Stimulated activated CD4-positive, alpha-beta T cell treated with anti-CD3 and anti-CD28 coated beads, Interleukin-12 subunit alpha, Interleukin-12 subunit beta, amount 100 ng/mL, for 24 hours (primary cell): ENCODE data around the gene CLHC1.
"Not testable (repeated sequence)": the region's sequence is repeated elsewhere in the genome, so short reads cannot be mapped to it uniquely, and the experiment has no call there.

Experiments
- DNase-seq, 2 experiments: peaks; one replicate each; pipeline ENCODE4 v3.0.0-alpha.2; 2020; ENCODE audit warnings: low read depth in 2 of 2

The CLHC1 gene

DNA sequence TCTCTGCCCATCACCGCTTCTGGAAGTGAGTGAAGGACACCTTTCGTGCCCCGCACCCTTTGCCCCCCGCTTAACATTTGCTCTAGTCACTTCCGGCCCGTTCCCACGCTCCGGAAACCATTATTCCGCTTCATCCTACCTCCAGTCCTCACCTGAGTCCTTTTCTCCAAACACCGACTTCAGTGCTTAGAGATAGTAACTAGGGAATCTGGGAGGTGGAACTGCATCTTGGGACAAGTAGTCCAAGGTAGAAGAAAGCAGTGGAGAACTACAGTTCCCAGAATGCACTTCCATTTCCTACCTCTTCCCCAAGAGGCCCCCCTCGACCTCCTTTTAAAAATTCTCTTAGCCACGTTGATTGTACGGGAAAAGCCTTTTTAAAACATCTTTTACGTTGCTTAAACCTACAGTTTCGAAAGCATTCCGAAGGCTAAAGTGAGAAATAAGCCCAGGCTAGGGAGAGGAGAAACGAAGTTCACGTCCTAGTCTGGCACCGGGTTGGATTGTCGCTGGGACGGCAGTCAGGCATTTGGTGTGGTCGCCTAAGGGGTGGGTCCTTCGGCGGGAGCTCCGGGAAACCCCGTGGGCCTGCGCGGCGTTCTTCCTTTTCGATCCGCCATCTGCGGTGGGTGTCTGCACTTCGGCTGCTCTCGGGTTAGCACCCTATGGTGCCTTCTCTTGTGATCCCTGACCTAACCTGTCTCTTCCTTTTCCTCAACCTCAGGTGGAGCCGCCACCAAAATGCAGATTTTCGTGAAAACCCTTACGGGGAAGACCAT lies at the start of gene CLHC1, which contains the start of gene RPS27A:
CLHC1 (minus strand) TSS at position 210 of the 779 bp plus-strand sequence. CDS start 9,882 bp downstream, outside the sequence.
RPS27A (plus strand) TSS at position 605 of the 779 bp plus-strand sequence; CDS start at position 742, 137 bp downstream.
- peak; percentile 85 to 96 for DNase-seq

DNA sequence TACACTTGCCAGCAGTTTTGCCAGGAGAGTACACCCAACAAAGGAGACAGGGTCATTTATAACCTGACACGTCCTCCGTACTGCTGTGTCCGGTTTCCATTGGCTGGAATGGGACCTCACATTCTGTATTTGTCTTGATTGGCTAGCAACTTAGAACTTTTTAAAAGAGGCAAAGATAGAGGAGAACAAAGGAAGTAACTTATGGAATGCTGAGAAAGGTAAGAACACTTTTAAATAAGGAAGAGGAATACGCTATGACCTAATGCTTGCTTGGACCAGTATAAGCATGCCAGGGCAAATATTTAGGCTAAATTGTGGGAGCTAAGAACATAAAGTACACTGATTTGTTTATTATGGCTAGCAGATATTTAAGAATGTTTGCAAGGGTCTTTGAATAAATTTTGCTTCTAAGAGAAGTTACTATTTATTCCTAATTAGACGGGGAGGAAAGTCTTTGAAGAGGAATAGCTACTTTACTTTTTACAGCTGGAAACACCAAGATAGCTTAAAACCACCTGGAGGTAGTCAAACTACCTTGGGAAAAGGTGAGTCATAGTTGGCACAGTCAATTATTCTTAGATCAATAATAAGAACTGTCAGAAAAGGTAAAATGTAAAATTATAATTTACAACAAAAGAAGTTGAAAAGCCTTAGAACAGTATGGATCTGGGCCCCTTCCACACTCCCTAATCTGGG lies 48.9 kb upstream of the CLHC1 start:
- DNase-seq: not testable (repeated sequence)

DNA sequence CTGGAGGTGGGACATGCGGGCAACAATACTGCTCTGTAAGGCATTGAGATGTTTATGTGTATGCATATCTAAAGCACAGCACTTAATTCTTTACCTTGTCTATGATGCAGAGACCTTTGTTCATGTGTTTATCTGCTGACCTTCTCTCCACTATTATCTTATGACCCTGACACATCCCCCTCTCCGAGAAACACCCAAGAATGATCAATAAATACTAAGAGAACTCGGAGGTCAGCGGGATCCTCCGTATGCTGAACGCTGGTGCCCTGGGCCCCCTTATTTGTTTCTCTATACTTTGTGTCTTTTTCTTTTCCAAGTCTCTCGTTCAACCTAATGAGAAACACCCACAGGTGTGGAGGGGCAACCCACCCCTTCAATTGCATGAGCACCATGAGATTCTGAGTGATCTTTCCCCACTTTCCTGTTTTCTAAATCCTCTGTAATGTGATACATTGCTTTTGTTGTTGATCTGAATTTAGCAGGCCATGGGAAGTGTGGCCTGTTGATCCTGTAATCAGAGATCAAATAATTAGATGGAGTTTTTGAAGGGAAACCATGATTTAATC lies 47.8 kb upstream of the CLHC1 start:
- not testable (repeated sequence) for DNase-seq

DNA sequence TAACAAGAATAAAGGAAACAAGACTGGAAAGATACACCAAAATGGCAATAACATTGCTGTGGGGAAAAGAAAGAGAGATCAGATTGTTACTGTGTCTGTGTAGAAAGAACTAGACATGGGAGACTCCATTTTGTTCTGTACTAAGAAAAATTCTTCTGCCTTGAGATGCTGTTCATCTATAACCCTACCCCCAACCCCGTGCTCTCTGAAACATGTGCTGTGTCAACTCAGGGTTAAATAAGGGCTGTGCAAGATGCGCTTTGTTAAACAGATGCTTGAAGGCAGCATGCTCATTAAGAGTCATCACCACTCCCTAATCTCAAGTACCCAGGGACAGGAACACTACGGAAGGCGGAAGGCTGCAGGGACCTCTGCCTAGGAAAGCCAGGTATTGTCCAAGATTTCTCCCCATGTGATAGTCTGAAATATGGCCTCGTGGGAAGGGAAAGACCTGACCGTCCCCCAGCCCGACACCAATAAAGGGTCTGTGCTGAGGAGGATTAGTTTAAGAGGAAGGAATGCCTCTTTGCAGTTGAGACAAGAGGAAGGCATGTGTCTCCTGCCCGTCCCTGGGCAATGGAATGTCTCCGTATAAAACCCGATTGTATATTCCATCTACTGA lies 47.2 kb upstream of the CLHC1 start:
- not testable (repeated sequence) for DNase-seq

DNA sequence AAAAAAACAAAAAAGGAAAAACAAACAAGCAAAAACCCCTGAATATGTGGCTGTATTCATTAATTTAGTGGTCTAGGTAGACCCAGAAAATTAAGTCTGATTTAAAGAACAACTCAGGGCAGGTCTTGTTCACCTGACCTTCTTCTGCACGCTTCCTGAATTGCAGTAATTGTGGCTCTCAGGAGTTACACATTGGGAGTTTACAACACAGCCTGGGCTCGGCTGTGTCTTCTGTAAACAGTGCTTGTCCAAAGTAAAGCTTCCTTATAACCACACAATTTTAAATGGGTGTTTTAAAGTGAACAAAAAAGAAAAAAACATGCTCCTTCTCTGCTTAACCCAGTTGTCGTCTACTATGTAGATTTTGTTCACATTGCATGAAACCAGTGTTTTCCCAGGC lies 45.2 kb upstream of the CLHC1 start:
- no peak for DNase-seq

DNA sequence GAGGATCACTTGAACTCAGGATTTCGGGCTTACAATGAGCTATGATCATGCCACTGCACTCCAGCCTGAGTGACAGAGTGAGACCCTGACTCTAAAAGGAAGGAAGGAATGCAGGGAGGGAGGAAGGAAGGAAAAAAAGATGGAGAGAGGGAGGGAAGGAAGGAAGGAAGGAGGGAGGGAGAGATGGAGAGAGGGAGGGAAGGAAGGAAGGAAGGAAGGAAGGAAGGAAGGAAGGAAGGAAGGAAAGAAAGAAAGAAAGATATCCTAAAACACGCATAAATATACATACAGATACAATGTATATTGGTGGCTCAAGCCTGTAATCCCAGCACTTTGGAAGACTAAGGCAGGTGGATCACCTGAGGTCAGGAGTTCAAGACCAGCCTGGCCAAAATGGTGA lies 42.3 kb upstream of the CLHC1 start:
- DNase-seq: not testable (repeated sequence)

DNA sequence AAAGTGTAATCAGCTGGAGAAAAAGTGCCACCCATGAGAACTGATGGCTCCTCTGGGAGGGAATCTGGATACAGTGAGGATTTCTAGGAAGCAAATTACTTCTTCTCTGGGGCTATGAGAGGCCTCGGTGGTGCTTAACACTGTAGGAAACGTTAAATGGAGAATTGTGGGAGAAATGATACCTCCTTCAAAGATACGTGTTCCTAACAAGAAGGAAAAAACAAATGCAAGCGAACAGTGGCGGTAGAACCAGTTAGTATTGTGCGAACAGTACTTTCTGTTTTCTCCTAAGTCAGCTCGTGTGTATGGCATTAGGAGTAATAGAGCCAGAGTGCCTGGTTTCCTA lies 37.5 kb upstream of the CLHC1 start:
- no peak for DNase-seq

DNA sequence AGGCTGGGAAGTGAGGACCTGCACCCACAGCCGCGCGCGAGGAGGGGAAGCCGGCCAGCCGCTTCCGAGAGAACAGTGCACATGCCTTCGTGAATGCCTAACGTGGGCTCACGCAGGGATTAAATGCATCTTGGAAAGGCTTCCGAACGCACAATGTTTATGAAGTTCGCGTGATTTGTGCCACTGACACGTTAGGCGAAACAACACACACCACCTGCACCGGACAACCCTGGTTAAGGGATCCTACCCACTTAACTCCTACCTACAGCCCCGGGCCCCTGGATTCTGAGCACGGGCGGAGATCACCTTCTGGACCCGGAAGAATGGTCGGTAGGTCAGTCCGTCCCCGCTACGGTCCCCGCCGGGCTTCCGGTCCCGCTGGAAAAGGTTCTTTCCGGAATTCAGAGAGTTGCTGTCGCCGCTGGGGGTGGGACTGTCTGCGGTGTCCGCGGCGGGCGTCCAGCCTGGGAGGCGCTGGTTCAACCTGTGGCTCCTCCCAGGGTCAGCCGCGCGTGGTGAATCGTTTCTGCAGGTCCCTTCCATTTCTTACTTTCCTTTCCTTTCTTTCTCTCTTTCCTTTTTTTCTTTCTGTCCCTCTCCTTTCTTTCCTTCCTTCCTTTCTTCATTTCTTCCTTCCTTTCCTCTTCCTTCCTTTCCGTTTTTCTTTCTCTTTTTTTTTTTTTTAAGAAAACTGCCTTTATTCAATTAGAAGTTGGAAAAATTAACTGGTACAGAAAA lies 37.0 kb upstream of the CLHC1 start, which contains the start of gene MTIF2:
MTIF2 (minus strand) TSS at position 325 of the 738 bp plus-strand sequence. CDS start 5,373 bp downstream, outside the sequence.
- peak; percentile 84 to 92 for DNase-seq

DNA sequence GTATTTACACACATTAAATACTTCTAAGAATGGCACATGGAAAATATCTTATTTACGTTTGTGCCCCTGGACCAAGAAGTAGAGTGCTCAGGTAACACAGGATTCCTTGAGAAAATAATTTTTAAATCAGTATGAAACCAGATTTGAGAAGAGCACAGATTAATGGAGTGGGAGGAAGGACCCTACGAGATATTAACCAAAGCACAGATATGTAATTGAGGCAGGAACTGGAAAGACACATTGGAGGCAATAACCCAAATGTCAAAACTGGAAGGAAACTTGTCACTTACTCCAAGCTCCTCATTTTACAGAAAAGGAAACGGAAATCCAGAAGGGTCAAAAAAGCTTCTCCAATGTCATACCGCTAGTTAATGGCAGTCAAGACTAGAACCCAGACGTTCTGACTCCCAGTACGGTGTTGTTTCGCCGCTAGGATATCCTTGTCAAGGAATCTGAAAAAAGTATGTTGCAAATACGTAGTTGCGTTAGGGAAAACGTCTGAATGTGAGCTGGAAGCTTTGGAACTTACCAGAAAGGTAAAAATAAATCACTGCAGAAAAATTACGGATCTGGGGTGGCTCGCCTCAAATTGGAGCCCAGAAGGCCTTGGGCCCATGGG lies 36.3 kb upstream of the CLHC1 start:
- DNase-seq: no peak

DNA sequence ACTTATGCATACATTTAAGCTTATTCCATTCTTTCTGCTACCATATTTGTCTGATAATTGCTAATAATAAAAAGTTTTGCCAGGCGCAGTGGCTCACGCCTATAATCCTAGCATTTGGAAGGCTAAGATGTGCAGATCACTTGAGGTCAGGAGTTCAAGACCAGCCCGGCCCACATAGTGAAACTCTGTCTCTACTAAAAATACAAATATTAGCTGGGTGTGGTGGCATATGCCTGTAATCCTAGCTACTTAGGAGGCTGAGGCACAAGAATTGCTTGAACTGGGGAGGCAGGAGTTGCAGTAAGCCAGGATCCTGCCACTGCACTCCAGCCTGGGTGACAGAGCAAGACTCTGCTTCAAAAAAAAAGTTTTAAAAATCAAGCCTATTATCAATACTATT lies 27.5 kb upstream of the CLHC1 start:
- not testable (repeated sequence) for DNase-seq

DNA sequence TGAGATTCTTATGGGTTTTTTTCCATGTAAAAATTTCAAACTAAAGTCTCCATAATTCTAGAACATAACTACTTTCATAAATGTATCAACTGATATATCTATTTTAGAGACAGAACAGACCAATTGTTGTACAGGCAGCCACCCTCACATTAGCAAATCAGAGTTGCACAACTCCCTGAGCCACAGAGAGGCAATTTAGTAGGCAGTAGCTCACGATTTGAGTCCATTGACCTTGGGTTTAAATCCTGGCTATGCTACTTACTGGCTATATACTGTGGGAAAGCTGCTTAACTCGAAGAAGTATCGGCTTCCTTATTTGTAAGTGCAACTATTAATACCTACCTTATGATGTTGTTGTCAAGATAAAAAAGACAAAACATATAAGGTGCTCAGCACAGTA lies 20.7 kb upstream of the CLHC1 start:
- no peak for DNase-seq

DNA sequence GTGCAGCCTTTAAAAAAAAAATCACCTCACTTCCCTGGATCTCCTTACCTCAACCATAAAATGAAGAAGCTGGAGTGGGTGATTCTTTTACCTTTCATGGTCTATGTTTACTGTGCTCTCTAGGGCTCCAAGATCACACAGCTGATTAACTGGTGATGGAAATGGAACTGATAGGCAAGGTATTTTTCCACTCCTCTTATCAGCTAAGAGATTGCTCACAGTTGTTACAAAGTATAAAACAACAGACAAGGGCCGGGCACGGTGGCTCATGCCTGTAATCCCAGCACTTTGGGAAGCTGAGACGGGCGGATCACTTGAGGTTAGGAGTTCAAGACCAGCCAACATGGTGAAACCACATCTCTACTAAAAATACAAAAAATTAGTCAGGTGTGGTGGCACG lies 14.9 kb upstream of the CLHC1 start:
- DNase-seq: no peak

DNA sequence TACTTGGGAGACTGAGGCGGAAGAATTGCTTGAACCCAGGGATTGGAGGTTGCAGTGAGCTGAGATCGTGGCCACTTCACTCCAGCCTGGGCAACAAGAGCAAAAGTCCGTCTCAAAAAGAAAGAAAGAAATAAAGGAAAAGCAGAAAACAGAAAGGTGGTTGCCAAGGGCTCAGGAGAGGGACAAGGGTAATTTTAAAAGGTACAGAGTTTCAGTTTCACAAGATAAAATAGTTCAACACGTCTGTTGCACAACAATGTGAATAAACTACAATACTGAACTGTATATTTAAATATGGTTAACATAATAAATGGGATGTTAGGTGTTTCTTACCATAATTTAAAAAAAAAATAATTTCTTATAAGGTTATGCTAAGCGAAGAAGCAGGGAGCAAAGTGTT lies 13.3 kb upstream of the CLHC1 start:
- DNase-seq: no peak

DNA sequence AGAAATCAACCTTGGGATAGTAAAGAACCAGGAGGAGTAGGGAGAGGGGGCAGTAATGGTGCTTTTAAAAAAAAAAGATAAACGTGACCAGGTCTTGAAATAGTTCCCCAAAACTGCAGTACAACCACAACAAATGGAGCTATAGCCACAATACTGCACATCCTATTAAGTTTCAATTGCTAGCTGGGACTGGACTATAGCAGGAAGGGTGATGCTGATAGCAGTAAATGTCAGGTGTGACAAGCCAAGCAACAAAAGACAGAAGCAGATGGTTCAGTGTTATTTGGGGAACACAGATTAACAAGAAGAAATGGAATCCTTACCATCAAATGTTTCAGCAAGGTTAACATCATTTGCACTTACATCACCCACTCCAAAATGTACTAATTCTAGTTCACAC lies 10.5 kb upstream of the CLHC1 start:
- DNase-seq: no peak

DNA sequence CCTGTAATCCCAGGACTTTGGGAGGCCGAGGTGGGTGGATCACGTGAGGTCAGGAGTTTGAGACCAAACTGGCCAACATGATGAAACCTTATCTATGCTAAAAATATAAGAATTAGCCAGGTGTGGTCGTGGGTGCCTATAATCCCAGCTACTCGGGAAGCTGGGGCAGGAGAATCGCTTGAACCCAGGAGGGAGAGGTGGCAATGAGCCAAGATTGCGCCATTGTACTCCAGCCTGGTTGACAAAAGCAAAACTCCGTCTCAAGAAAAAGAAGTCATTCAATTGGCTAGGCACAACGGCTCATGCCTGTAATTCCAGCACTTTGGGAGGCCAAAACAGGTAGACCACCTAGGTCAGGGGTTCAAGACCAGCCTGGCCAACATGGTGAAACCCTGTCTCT lies 9.5 kb upstream of the CLHC1 start:
- DNase-seq: not testable (repeated sequence)

DNA sequence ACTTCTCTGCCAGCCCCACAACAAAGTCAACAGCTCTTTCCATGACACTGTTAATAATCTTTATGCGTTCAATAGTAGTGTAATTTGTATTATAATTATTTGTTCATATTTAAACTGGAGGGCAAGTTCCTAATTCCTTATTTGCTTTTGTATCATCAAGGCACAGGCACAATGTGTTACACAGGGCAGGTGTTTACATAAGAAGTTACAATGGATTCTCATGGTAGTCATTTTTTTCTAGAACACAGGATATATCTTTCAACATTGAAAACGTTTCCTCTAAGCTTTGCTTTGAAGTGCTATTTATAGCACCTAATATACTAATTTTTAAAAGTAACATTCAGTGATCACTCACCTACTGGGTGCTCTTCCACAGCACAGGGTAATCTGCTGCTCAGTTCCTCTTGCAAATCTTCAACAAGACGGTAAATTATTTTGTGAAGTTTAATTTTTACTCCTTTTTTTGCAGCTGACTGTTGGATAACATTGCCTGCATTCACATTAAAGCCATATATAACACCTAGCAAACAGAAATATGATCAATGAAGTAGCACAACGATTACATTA lies 7.6 kb upstream of the CLHC1 start:
- no peak for DNase-seq

DNA sequence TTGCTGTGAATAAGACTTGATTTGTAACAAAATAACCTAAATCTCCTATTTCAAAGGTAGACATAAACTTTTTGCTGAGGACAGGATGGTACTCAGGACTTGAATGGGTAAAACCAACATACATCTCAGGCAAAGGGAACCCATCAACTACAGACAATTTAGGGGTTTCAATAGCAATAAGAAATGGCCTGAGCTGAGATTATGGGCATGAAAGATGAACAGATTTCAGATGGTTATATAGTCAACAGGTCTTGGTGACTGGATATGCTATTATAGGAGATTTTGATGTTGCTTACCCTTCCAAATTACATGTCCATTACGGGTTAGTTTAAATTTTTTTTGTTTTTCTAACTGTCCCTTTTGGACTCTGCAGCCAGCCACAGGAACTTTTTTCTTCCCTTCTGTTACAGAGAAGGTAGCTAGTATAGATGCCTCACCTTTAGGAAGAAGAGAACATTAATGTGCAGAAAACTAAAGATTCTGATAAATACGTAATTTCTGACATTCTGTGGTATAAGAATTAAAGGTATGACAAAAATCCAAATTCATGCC lies 5.0 kb upstream of the CLHC1 start:
- DNase-seq: no peak

DNA sequence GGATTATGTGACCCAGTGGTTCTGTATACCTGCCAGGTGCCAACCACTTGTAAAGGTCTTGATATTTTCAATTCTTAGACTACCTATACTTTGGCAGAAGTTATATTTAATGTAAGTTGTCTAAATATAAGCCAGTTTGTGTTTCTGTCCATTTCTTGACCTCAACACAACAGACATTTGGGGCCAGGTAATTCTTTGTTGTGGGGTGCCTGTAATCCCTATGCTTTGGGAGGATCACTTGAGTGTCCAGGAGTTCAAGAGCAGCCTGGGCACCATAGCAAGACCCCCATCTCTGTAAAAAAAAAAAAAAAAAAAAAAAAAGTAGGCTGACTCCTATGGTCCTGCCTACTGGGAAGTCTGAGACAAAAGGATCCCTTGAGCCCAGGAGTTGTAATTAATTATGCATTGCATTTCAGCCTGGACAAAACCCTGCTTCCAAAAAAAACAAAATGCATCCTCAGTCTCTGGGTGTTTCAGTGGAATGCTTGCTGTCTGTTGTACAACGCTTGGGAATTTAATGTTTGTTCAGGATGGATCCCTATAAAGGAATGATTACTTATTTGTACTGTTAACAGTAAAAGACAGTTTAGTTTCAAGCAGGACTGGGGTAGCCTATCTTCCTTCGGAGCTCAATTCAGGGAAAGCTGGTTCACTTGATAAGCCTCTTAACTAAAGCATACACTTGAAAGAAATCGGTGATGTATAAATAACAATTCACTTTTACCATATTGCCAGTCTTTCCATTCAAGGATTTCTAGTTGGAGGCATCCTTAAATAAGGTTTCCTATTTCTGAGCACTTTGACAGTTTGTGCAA lies 3.8 kb upstream of the CLHC1 start:
- DNase-seq: no peak

DNA sequence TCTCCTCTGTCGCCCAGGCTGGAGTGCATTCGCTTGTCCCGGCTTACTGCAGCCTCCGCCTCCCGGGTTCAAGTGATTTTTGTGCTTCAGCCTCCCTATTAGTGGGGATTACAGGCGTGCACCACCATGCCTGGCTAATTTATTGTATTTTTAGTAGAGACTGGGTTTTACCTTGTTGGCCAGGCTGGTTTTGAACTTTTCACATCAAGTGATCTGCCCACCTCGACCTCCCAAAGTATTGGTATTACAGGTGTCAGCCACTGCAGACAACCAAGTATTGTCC lies 1.5 kb upstream of the CLHC1 start:
- no peak for DNase-seq
